ENCODE results near the gene EIF5.

GRCh38 chr14:103286968-103287850 lies 46.8 kb upstream of the EIF5 start:
- TF ChIP-seq CTCF (IDR thresholded peaks at IDR 0.05; ENCODE audit: poor library complexity) (no peak), EZH2 (IDR thresholded peaks at IDR 0.05; ENCODE audit: borderline replicate concordance) (no peak), EZH2phosphoT487 (IDR thresholded peaks at IDR 0.05; ENCODE audit: low read depth, severe bottlenecking, unreplicated experiment) (no peak)

All from hepatocyte (in vitro differentiated cells).